Neural progenitor cell (in vitro differentiated cells): Measurements from ENCODE around the gene PARD3B.

Experiments used
- EZH2 ChIP-seq: fragments of 200-600 bp; sonication (generic); IDR thresholded peaks from 2 replicates; pipeline ENCODE4 v1.6.1; 2017; ENCODE audit warnings: antibody characterized with exemption, mild to moderate bottlenecking, moderate library complexity
- TF ChIP-seq, protein P1 (sequence below): fragments of 200-600 bp; sonication (generic); IDR thresholded peaks from 2 replicates; pipeline ENCODE4 v1.5.1; 2017; ENCODE audit warnings: antibody characterized with exemption, mild to moderate bottlenecking

DNA sequence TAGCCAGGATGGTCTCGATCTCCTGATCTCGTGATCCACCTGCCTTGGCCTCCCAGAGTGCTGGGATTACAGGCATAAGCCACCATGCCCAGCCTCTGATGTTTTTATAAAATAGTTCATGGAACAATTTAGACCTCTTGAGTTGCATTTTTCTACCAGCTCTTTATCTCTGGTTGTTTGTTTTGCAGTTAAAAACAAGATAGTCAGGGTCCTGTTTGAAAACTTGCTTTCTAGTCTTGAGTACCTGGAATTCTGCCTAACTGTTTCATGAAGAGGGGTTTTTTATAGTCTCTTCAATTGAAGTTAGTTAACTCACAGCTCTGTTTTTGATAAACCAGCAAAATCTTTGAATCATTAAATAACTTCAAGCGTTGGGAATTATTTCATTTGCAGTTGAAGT lies 244.8 kb downstream of the PARD3B start:
- TF ChIP-seq, protein P1, sequence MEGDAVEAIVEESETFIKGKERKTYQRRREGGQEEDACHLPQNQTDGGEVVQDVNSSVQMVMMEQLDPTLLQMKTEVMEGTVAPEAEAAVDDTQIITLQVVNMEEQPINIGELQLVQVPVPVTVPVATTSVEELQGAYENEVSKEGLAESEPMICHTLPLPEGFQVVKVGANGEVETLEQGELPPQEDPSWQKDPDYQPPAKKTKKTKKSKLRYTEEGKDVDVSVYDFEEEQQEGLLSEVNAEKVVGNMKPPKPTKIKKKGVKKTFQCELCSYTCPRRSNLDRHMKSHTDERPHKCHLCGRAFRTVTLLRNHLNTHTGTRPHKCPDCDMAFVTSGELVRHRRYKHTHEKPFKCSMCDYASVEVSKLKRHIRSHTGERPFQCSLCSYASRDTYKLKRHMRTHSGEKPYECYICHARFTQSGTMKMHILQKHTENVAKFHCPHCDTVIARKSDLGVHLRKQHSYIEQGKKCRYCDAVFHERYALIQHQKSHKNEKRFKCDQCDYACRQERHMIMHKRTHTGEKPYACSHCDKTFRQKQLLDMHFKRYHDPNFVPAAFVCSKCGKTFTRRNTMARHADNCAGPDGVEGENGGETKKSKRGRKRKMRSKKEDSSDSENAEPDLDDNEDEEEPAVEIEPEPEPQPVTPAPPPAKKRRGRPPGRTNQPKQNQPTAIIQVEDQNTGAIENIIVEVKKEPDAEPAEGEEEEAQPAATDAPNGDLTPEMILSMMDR: no peak
- TF ChIP-seq EZH2: no peak
